ENCODE measurements around the gene RAB11FIP3. TPM values are rescaled to one million over a fixed set of nuclear protein-coding genes. Genes with fewer than 3 reads are reported as not detected.

RAB11FIP3 gene
- total and polyA plus RNA-seq, 2 of the 13 experiments (the other 11 are each of a cell fraction or from before 2014, with no cell fraction given), result 34.3 to 57.6 TPM

GRCh38 chr16:405548-406506, 19.6 kb upstream of the RAB11FIP3 start (continued):
- TF ChIP-seq ZNF652 (CRISPR knock-in tag; IDR thresholded peaks at IDR 0.05; ENCODE audit: borderline replicate concordance, low read depth) (no peak), KLF12 (CRISPR knock-in tag; IDR thresholded peaks at IDR 0.05; ENCODE audit: borderline replicate concordance) (no peak), ETV5 (CRISPR knock-in tag; IDR thresholded peaks at IDR 0.05; ENCODE audit: borderline replicate concordance) (peak; percentile 80), ZNF513 (CRISPR knock-in tag; conservative IDR thresholded peaks at IDR 0.05) (no peak), ZNF407 (CRISPR knock-in tag; IDR thresholded peaks at IDR 0.05; ENCODE audit: not compliant biosample characterization) (no peak), ZEB1 (IDR thresholded peaks at IDR 0.05; ENCODE audit: insufficient replicate concordance, low read depth) (no peak), RBM22 (optimal IDR thresholded peaks at IDR 0.05; ENCODE audit: low read length) (peak; percentile 33), TSC22D2 (CRISPR knock-in tag; IDR thresholded peaks at IDR 0.05; ENCODE audit: borderline replicate concordance) (no peak), ZNF557 (CRISPR knock-in tag; IDR thresholded peaks at IDR 0.05) (no peak), HMGXB4 (CRISPR knock-in tag; IDR thresholded peaks at IDR 0.05; ENCODE audit: borderline replicate concordance in 1 of 2, low read depth in 1 of 2) (peak; percentile 59 to 74; a peak in 2 of 4 replicates), MBD4 (IDR thresholded peaks at IDR 0.05; ENCODE audit: borderline replicate concordance, low read length) (no peak), ZNF749 (CRISPR knock-in tag; IDR thresholded peaks at IDR 0.05; ENCODE audit: borderline replicate concordance) (peak; percentile 83; the same call in 1 of the 2 replicates), ZNF337 (CRISPR knock-in tag; IDR thresholded peaks at IDR 0.05; ENCODE audit: borderline replicate concordance, low read depth) (peak; percentile 79; the same call in 1 of the 2 replicates)
- TF ChIP-seq, protein P1, sequence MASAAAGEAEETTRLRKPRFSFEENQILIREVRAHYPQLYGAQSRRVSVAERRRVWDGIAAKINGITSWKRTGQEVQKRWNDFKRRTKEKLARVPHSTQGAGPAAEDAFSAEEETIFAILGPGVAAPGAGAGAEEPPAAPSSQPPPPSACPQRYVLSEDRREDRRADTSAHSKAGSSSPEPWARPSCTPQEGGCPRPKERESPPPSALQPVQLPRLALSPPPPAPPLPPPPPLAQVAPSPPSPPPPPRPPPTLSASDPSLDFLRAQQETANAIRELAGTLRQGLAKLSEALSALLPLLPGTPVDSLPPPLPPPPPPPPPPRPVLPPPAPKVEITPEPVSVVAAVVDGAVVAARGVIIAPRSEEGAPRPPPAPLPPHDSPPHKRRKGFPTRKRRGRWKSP (CRISPR knock-in tag; IDR thresholded peaks at IDR 0.05), result peak; percentile 65
